T-helper 1 cell treated with Interleukin-12 subunit alpha and Interleukin-12 subunit beta and Interleukin-4 antibody, amounts not matched to agents 30 ng/mL and 1 ng/mL, for 36 hours (primary cell): ENCODE results near the gene SMG6. TPM values are rescaled to one million over a fixed set of nuclear protein-coding genes. Genes with fewer than 3 reads are reported as not detected.
"Not testable (repeated sequence)": the region's sequence is repeated elsewhere in the genome, so short reads cannot be mapped to it uniquely, and the experiment has no call there.

Experiments
- intact Hi-C: fragments of 100-400 bp; cut with micrococcal nuclease; formaldehyde crosslinking; loops from one replicate; pipeline ENCODE4 v1.15.1; 2024
- total RNA-seq: library from RNA; stranded (reverse); gene quantifications from 2 replicates; pipeline ENCODE4 v1.2.3, GENCODE V29; 2022

SMG6 gene
- total RNA-seq, 1 donor from 2014 or later, result 42.1 TPM

DNA sequence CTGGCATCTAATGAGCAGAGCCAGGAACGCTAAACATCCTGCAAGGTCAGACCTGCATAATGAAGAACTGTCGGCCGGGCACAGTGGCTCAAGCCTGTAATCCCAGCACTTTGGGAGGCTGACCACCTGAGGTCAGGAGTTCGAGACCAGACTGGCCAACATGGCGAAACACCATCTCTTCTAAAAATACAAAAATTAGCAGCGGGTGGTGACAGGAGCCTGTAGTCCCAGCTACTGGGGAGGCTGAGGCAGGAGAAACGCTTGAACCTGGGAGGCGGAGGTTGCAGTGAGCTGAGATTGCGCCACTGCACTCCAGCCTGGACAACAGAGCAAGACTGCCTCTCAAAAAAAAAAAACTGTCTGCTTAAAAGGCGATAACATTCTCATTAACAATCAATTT is 38.4 kb downstream of the SMG6 start:
- intact Hi-C loops, result not testable (repeated sequence)

DNA sequence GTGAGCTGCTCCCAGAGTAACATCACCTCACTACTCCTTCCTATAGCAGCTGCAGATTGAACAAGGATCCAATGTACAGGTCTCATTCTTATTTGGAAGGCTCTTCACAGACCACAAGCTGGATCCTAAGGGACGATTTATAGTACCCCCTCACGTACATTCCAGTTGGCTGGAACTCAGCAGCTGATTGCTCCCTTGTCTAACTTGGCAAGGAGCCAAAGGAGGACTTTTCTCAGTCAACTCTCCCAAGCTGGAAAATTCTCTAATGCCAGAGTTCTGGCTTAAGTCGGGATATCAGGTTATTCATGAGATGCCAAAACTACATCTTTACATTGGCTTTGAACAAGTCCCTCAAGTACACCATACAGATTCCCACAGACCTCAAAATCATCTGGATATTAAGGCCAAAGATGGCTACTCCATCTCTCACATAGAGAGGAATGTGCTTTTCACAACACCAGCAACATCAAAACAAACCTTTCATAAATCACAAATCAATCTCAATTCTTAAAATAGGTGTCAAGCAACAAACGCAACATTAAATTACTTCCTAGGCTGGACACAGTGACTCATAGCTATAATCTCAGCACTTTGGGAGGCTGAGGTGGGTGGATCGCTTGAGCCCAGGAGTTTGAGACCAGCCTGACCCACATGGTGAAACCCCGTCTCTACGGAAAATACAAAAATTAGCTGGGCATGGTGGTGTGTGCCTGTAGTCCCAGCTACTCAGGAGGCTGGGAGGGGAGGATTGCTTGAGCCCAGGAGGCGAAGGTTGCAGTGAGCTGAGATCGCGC is 39.3 kb downstream of the SMG6 start:
- intact Hi-C loops, result no loop called here

DNA sequence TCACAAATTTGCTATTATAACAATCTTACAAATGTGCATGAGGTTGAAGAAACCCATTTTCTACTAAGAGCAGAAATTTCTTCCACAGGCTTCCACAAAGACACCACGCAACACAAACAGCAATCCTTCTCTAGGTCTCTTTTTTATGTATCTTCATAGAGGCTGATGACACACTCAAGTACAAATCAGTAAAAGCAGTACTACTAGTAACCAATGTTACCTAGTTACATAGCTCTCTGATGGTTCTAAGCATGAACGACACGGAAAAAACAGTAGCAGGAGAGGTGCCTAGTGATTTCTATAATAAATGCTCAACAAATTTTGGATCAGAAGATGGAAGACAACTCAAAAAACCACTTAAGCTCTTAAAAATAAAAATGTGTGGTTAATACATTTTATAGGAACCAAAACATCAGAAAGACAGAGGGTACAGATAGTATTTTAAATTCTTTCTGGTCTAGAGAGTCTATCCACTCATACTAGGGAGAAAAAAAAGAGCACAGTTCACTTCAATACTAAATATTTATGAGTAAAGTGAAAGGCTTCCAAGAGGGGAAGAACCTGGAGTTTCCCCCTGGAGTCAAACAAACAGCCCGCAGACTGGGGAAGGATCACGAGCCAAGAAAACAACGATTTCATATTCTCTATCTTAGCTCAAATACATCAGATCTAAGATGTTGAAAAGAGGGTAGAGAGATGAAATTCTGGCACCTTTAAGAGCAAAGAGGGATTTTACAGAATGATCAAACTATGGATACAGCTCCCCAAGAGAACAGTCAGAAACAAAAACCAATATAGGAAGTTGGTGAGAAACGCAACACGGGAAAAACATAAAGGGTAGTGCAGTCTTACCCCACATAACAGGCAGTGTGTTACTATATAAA is 40.2 kb downstream of the SMG6 start:
- intact Hi-C loops, result no loop called here

DNA sequence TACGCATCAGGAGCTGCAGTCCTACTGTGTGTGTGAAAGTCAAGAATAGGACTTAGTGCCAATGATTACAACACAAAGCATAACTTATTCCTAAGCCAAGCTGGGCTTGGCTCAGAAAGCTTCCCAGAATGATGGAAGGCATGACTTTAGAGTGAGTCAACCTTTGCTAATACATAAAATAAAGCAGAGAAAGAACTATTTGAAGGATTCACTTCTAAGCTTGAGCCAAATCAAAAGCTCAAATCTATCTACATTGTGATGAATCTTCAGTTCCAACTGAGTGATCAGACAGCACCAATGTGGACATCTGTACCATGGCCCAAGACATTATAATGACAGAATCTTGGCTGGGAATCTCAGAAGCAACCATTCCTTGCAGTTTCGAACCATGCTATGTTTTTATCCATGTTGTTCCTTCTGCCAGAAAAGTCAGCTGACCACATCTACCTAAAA is 41.4 kb downstream of the SMG6 start:
- intact Hi-C loops, result no loop called here

DNA sequence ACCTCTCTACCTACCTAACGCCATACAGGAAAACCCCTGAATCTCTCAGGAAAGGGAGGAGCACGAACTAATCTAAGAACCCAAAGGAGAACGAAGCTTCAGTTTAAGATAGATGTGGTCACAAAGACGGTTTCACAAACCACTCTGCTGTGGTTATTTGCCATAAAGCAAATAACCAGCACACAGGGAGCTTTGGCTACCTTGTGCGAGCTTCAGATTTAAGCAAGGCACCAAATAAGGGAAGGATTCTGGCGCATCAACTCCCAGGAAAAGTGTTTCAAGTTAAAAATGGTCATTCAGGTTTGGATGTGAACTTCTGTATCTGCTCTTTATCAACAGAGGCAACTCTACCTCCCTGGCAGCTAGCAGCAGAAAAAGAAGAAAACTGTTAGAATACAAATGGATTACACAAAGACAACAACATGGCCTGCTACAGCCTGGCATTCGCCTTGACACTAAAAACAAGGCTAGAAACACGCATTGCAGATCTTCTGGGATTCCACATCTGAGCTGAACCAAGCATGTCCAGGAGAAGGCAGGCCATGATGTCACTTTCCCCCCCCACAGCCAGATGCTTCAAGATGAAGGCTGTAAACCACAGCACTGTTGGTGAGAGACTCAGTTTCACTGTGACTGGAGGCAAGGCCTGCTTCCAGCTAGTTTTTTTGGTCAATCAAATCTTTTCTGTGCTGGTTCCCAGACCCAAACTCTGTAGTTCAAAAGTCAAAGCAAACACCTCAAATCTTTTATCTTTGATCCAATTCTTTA is 43.6 kb downstream of the SMG6 start:
- intact Hi-C loops, result no loop called here

DNA sequence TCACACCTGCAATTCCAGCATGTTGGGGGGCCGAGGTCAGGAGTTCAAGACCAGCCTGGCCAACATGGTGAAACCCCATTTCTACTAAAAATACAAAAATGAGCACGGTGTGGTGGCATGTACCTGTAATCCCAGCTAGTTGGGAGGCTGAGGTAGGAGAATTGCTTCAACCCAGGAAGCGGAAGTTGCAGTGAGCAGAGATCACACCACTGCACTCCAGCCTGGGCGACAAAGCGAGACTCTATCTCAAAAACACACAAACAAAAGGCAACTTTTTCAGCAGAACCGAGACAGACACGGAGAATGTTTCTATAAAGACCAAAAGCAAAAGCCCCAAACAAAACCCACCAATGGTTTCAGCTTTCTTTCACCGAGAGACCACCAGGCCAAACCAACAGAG is 44.8 kb downstream of the SMG6 start:
- intact Hi-C loops, result not testable (repeated sequence)

DNA sequence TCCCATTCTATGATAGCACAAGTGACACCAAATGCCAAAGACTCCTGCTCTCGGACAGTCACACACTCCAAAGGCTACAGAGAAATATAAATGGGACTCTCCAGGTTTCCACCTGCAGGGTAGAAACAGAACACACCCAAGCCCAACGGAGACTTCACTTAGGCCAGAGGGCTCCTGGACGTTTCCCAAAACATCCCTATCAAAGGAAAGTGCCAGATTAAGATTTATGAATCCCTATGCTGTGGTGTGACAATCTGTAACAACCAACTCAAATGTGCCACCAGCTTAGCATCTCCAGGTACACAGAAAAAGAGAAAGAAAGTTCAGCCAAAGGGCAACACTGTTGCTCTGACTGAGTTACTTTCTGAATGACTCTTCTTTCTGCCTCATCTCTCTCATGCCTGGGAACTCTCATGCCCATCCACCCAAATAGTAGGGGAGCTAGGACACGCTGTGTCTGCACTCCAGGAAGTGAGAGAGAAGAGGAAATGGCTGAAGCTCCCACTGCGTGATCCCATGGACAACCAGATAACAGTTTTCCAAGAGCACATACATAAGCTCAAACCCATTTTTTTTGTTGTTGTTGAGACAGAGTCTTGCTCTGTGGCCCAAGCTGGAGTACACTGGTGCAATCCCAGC is 49.7 kb downstream of the SMG6 start:
- intact Hi-C loops, result loop anchor here (1.0 to 5.0 kb wide), 3 partner anchors 10 to 37 kb away; no protein-coding TSS in a partner anchor

DNA sequence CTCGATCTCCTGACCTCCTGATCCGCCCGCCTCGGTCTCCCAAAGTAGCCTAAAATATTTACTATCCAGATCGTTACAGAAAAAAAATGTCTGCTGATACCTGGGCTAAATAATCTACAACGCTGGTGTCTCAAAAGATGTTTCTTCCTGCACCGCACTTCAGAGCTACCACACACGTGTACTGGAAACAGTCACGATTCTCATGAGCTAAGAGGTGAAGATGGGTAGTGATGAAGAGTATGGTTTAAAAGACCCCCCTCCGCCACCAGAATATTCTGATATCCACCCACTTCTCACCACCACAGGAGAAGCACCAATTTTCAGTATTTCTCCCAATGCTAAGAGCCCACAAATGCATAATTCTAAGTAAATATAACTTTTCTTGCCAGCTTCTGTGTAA is 50.2 kb downstream of the SMG6 start:
- intact Hi-C loops, result loop anchor here (5.0 kb wide), 1 partner anchor 36 kb away; no protein-coding TSS in a partner anchor

DNA sequence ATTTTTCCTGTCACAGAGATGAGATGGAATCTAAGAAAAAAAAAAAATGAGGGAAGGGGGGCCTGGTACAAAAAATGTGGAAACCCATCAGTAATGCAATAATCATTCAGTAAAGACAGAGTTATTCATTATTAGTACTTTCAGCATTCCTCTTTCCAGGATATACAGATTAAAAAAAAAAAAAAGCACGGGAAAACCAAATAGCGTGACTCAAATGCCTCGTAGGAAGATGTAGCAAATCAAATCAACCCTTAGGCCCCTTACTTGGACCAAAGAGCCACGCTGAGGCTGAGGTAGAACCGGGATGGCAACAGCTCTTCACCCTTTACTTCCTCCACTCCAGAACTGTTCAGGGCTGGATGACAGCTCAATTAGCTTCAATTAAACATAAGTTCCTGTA is 52.5 kb downstream of the SMG6 start:
- intact Hi-C loops, result loop anchor here (5.0 kb wide), 1 partner anchor 34 kb away; no protein-coding TSS in a partner anchor

DNA sequence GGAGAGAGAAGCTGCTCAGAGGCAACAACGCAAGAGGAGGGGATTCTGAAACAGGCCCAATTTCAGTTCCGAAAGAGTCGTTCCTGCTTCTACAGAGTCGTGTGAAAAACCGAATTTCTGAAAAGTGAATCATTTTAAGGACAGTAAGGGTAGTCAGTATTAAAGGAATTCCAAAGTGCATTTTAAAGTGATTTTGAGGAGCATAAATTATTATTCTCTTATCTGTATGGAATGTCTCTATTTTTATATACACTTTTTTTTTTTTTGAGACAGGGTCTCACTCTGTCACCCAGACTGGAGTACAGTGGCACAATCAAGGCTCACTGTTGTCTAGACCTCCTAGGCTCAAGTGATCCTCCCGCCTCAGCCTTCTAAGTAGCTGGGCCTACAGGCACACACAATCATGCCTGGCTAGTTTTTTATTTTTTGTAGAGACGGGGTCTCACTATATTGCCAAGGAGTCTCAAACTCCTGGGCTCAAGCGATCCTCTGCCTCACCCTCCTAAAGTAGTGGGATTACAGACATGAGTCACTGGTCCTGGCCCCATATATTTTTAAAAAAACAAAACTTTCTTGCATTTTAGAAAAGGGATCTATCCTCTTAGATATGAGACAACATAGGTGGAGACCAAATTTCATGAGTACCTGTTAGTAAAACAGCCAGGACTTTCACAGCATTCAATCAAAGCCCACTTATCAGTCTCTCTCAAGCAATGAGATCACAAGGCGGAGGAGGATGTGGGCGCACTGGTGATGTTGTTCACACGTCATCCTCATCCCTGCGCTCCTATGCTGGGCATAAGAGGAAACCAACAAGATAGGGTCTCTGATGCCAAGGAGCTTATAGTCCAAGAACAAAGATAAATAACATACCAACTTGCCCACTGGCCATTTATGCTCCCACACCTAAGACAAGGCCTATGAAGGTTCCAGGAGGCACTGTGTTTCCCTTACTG is 53.2 kb downstream of the SMG6 start:
- intact Hi-C loops, result loop anchor here (5.0 kb wide), 1 partner anchor 33 kb away; no protein-coding TSS in a partner anchor

DNA sequence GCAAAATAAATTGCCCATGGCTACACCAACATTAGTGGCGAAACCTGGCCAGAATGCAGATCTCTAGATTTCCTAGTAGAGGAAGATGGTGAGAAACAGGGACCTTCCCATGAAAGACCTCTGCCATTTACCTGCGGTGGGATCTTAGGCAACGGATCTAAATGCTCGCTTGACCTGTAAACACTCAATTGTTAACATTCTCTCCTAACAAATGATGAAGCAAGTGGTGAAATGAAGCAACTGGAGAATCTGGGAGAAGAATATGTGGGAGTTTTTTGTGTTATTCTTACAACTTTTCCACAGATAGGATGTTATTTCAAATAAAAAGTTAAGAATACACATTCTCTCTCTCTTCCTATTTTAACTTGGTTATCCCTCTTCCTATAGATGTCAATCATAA is 56.6 kb downstream of the SMG6 start:
- intact Hi-C loops, result no loop called here

DNA sequence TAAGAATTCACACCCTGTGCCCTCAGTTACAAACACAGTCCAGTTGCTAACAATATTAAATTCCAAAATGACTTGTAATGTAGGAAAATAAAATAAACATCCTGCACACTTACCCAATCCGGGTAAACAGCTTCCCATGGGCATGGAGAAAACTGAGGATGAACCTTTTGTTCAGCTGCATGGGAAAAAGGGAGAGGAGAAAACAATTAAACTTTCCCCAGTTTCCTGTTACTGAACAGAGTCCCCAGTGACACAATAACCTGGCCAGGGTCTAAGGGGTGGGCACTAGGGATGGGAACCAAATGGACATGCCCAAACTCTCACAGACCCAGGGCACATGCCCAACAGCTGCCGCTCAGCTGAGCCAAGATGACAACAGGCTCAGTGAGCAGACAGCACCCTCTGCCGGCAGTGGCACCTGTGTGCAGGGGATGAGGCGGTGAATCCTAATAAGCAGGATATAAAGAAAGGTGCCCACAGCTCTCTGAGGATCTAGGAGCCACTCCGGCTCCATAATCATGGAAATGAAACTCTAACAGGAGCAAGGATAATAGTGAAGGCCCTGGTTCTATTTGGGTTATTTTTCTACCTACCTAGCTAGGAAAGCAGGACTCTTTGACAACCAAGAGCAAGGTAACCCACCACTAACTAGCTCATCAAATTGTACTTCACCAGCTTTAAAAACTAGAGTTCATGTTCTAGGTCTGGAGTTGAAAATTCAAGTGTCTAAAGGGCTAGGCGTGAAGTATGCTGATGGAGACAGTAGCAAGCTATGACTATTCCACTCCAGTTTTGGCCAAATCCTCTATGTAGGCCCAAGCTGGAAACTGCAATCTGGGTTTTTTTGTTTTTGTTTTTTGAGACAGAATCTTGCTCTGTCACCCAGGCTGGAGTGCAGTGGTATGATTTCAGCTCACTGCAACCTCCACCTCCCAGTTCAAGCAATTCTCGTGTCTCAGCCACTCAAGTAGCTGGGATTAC is 58.8 kb downstream of the SMG6 start:
- intact Hi-C loops, result loop anchor here (1.0 to 5.0 kb wide), 10 partner anchors 9 to 362 kb away; no protein-coding TSS in a partner anchor

DNA sequence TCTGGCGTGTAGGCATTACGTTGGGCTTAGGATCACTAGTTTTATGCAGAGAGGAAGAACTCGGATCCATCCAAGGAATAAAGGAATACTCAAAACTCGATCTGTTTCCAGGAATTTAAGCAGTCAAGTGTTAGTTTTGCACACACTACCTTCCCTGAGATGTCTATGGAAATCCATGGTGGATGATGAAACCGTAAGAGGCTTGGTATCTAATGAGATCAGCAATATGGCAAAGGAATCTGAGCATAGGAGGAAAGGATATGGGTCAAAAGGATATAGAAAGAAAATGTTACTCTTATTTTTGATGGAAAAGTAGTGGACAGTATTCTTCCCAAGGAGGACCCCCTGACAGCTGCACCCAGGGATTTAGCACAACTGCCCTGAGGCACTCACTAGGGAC is 59.6 kb downstream of the SMG6 start:
- intact Hi-C loops, result loop anchor here (1.0 to 5.0 kb wide), 9 partner anchors 10 to 361 kb away; no protein-coding TSS in a partner anchor

DNA sequence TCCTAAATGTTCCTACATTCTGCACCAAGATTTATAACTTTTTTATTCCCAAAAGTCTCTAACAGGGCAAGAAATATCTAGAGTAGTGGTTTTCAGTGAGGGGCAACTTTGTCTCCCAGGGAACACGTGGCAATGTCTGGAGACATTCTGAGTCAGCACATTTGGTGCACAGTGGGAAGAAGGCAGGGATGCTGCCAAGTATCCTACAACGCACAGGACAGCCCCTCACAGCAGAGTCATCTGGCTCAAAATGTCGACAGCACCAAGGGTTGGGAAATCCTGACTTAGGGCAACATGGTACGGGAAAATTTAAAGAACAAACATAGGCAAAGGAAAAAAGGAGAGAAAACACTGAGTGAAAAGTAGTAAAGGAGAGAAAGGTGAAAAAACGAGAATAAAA is 61.8 kb downstream of the SMG6 start:
- intact Hi-C loops, result loop anchor here (5.0 kb wide), 1 partner anchor 70 kb away; no protein-coding TSS in a partner anchor

DNA sequence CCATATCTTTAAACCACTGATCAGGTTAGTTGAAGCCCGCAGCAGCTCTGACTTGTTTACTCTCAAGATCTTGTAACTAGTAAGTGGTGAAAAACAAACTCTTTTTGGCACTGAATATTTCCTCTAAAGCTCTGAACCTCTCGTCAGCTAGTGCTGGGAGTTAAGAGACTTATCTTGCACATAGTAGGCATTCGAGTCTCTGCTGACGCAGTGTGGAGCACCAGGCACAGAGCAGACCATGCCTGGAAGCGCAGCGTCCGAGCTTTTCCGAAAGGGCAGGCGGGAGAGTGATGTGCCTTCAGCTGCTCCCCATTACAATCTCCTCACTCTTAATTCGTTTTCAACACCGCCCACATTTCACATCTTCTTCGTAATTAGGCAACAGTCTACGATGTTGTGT is 63.0 kb downstream of the SMG6 start:
- intact Hi-C loops, result loop anchor here (5.0 kb wide), 1 partner anchor 68 kb away; no protein-coding TSS in a partner anchor

DNA sequence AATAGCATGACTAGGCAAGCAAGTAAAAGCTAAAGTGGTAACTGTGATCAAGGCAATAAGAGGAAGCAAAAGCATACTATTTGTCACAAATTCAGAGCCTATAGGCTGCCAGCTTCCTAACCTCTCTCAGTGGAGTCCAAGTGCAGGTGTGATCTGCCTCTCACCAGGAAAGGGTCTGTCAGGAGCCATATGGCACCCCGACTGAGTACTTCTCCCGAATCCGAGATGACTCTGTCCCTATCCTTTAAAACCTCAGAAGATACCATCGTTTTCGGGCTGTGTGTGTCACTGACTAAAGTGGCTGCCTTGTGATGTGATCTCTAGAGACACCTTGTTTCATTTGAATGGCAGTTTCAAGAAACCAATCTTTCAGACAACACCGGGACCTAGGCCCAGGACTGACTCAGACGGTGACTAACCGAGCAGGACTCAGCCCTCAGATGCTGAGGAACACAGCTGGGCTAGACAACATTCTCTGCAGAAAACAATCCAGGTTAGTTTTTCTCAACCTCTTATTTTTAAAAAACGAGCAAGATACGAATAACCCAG is 63.6 kb downstream of the SMG6 start:
- intact Hi-C loops, result loop anchor here (1.0 to 5.0 kb wide), 2 partner anchors 17 to 68 kb away; no protein-coding TSS in a partner anchor

DNA sequence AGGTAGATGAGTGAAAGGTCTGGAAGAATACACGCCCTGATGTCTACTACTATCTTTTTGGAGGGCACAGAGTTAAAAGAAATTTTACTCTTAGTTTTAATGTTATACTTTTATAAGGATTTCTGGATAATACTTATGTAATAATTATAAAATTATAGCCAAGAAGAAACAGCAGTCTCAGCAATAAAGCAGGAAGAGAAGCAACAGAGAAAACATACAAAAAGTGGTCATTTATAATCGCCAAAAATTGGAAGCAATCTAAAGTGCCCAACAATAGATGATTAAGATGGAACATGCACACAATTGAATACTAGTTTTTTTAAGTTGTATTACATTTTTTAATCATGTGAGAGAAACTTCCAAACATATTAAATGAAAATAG is 64.4 kb downstream of the SMG6 start:
- intact Hi-C loops, result loop anchor here (1.0 kb wide), 1 partner anchor 16 kb away; no protein-coding TSS in a partner anchor
